ENCODE data around the gene ATG5. TPM values are rescaled to one million over a fixed set of nuclear protein-coding genes. Genes with fewer than 3 reads are reported as not detected.

ATG5 gene
- polyA plus RNA-seq, 4 donors: 24.1 to 36.4 (median 33.5) TPM

DNA sequence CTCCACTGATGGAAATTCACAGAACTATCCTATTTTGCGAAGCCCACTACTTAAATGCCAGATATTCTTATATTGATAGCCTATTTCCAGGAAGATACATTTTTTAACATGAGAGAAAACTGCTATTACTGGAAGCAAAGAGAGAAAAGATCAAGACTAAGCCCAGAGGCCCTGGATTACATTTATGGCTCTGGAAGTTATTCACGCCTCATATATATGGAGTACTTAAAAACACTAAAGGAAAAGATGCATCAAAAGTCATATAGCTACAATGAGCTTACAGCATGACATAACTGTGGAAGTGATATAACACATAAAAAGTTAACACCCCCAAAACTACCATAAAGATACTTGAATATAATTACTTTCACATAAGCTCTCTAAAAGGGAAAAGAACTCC is 19.8 kb downstream of the ATG5 start:
- WGBS, 3 donors: 86 to 98% (median 98%) methylated on average over 2 of the region's 2 CpGs
- no peaks in the 10 kb centered on the region for H3K27me3 ChIP-seq (ENCODE audit: control insufficient read depth in 3 of 3, insufficient read depth in 3 of 3, low read length in 3 of 3)
- no peak overlapping the region for H3K4me3 ChIP-seq (ENCODE audit: low read depth in 1 of 3, low read length in 3 of 3)
- no peaks in the 10 kb centered on the region for H3K4me1 ChIP-seq (ENCODE audit: control insufficient read depth in 3 of 3, insufficient read depth in 2 of 3, low read depth in 1 of 3, low read length in 2 of 3)
- FAIRE-seq: no peak
- no peak overlapping the region for H3K27ac ChIP-seq (ENCODE audit: low read depth in 1 of 3, low read length in 2 of 3)
- no peak for DNase-seq
- no peaks in the 10 kb centered on the region for H3K9me3 ChIP-seq (ENCODE audit: control insufficient read depth in 2 of 2, insufficient read depth in 1 of 2, low read depth in 1 of 2, low read length in 1 of 2)
- H3K36me3 ChIP-seq (ENCODE audit: control insufficient read depth in 3 of 3, insufficient read depth in 2 of 3, low read depth in 1 of 3, low read length in 3 of 3): peaks cover 0 to 3% (median 0%) of the 10 kb centered on the region in 3 donors

DNA sequence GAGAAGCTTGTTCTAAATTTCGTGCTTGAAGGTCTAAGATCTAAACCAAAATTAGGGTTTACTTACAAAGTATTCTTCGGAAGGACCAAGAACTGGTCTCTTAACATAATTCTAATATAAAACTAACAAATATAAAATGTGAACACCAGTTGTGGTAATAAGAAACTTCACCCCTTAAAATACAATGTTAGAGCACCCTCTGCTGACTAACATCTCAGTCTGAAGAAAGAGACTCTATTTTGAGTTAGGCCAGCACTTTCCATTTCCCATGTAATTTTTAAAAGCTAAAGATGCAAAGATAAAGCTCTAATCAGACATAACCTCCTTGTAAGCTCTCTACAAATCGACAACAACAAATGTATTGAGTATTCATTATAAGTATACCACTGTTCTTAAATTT is 24.6 kb downstream of the ATG5 start:
- H3K9me3 ChIP-seq (ENCODE audit: control insufficient read depth in 2 of 2, insufficient read depth in 1 of 2, low read depth in 1 of 2, low read length in 1 of 2): no peaks in the 10 kb centered on the region
- no peak overlapping the region for H3K4me3 ChIP-seq (ENCODE audit: low read depth in 1 of 3, low read length in 3 of 3)
- H3K4me1 ChIP-seq (ENCODE audit: control insufficient read depth in 3 of 3, insufficient read depth in 2 of 3, low read depth in 1 of 3, low read length in 2 of 3): no peaks in the 10 kb centered on the region
- H3K36me3 ChIP-seq (ENCODE audit: control insufficient read depth in 3 of 3, insufficient read depth in 2 of 3, low read depth in 1 of 3, low read length in 3 of 3): peaks cover 0 to 3% (median 0%) of the 10 kb centered on the region in 3 donors
- FAIRE-seq: peak; percentile 55
- 62 to 69% (median 66%) methylated on average over 3 of the region's 3 CpGs for WGBS, 3 donors
- no peak overlapping the region for H3K27ac ChIP-seq (ENCODE audit: low read depth in 1 of 3, low read length in 2 of 3)
- DNase-seq: peak; percentile 29 to 40
- no peaks in the 10 kb centered on the region for H3K27me3 ChIP-seq (ENCODE audit: control insufficient read depth in 3 of 3, insufficient read depth in 3 of 3, low read length in 3 of 3)

DNA sequence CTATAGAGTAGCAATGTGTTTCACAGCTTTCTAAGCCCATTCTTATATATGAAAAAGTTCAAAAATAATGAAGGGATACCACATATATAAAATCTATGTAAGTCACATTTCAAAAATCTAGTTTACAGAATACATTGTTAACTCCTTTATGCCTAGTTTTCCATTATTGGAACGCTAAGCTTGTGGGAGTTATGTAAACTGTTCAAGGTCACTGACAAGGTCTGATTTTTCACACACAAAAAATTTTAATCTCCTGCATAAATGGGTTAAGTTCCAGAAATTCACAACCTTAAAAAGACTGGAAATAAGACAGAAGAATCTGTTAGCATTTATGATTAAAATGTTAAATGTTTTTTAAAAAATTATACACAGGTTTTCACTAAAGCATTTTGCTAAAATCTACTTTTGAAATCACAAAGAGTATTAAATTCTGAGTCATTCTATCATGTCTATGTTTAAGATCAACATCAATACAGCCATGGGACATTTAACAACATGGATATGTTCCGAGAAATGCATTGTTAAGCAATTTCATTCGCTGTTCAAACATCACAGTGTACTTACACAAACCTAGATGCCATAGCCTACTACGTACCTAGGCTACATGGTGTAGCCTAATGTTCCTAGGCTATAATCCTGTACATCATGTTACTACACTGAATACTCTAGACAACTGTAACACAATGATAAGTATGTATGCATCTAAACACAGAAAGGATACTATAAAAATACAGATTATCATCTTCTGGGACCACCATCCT is 25.4 kb downstream of the ATG5 start:
- no peak overlapping the region for H3K27ac ChIP-seq (ENCODE audit: low read depth in 1 of 3, low read length in 2 of 3)
- 82 to 89% (median 84%) methylated on average over 4 of the region's 4 CpGs for WGBS, 3 donors
- no peak overlapping the region for H3K4me3 ChIP-seq (ENCODE audit: low read depth in 1 of 3, low read length in 3 of 3)
- no peaks in the 10 kb centered on the region for H3K9me3 ChIP-seq (ENCODE audit: control insufficient read depth in 2 of 2, insufficient read depth in 1 of 2, low read depth in 1 of 2, low read length in 1 of 2)
- no peak for FAIRE-seq
- H3K4me1 ChIP-seq (ENCODE audit: control insufficient read depth in 3 of 3, insufficient read depth in 2 of 3, low read depth in 1 of 3, low read length in 2 of 3): no peaks in the 10 kb centered on the region
- peaks cover 0 to 3% (median 0%) of the 10 kb centered on the region in 3 donors for H3K36me3 ChIP-seq (ENCODE audit: control insufficient read depth in 3 of 3, insufficient read depth in 2 of 3, low read depth in 1 of 3, low read length in 3 of 3)
- no peak for DNase-seq
- no peaks in the 10 kb centered on the region for H3K27me3 ChIP-seq (ENCODE audit: control insufficient read depth in 3 of 3, insufficient read depth in 3 of 3, low read length in 3 of 3)

DNA sequence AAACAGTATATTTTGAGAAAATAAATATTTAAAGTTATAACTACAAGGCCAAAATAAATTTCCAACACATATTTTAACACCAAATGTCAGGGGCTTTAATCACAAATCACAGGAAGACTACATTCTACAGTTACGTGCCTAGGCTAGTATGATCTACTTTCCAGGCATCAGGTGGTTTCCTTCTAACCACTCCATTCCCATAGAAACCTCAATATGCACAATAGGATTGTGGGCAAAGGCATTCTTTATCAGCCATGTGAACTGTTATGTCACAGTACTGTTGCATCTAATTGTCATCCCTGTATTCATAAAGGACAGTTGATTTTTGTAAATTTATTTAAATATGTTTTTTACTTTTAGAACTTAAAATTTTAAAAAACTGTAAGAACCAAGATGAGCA is 32.4 kb downstream of the ATG5 start:
- Histone ChIP-seq H3K27me3 (ENCODE audit: control insufficient read depth in 3 of 3, insufficient read depth in 3 of 3, low read length in 3 of 3) (no peaks in the 10 kb centered on the region), H3K36me3 (ENCODE audit: control insufficient read depth in 3 of 3, insufficient read depth in 2 of 3, low read depth in 1 of 3, low read length in 3 of 3) (peaks cover 0 to 9% (median 0%) of the 10 kb centered on the region in 3 donors), H3K4me3 (ENCODE audit: low read depth in 1 of 3, low read length in 3 of 3) (no peak overlapping the region), H3K27ac (ENCODE audit: low read depth in 1 of 3, low read length in 2 of 3) (no peak overlapping the region), H3K4me1 (ENCODE audit: control insufficient read depth in 3 of 3, insufficient read depth in 2 of 3, low read depth in 1 of 3, low read length in 2 of 3) (no peaks in the 10 kb centered on the region), H3K9me3 (ENCODE audit: control insufficient read depth in 2 of 2, insufficient read depth in 1 of 2, low read depth in 1 of 2, low read length in 1 of 2) (no peaks in the 10 kb centered on the region)
- FAIRE-seq (no peak), DNase-seq (no peak)
- 92 to 97% (median 92%) methylated on average over 1 of the region's 1 CpG for WGBS, 3 donors

DNA sequence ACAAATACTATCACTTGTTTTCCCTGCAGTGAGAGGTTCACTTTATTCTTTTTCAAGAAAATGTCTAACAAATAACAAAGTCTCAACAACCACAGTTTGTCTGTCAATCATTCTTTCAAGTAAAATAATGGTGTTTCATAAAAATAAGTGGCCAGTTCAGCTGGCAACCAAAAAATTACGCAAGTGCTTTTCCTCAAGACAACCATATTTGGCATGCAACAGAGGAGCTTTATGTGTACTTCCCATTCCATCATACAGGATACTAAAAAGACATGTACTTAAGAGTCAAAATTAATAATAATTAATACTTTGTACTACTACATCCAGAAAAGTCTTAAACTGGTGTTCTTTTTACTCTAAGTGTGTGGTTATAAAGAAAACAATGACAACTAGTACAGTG is 34.6 kb downstream of the ATG5 start:
- Histone ChIP-seq H3K27ac (ENCODE audit: low read depth in 1 of 3, low read length in 2 of 3) (no peak overlapping the region), H3K4me1 (ENCODE audit: control insufficient read depth in 3 of 3, insufficient read depth in 2 of 3, low read depth in 1 of 3, low read length in 2 of 3) (no peaks in the 10 kb centered on the region), H3K9me3 (ENCODE audit: control insufficient read depth in 2 of 2, insufficient read depth in 1 of 2, low read depth in 1 of 2, low read length in 1 of 2) (no peaks in the 10 kb centered on the region), H3K36me3 (ENCODE audit: control insufficient read depth in 3 of 3, insufficient read depth in 2 of 3, low read depth in 1 of 3, low read length in 3 of 3) (peaks cover 0 to 7% (median 0%) of the 10 kb centered on the region in 3 donors), H3K4me3 (ENCODE audit: low read depth in 1 of 3, low read length in 3 of 3) (no peak overlapping the region), H3K27me3 (ENCODE audit: control insufficient read depth in 3 of 3, insufficient read depth in 3 of 3, low read length in 3 of 3) (no peaks in the 10 kb centered on the region)
- no peak for FAIRE-seq
- 97 to 100% (median 99%) methylated on average over 1 of the region's 1 CpG for WGBS, 3 donors
- no peak for DNase-seq

DNA sequence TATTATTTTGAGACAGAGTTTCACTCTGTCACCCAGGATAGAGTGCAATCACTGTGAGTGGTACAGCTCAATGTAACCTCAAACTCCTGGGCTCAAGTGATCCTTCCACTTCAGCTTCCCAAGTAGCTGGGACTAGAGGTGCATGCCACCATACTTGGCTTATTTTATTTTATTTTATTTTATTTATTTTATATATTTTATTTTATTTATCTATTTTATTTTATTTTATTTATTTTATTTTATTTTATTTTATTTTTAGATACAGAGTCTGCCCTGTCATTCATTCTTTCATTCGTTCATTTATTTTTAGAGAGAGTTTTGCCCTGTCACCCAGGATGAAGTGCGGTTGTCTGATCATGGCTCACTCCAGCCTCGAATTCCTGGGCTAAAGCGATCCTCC is 35.5 kb downstream of the ATG5 start:
- 97 to 99% (median 99%) methylated on average over 4 of the region's 4 CpGs for WGBS, 3 donors
- Histone ChIP-seq H3K9me3 (ENCODE audit: control insufficient read depth in 2 of 2, insufficient read depth in 1 of 2, low read depth in 1 of 2, low read length in 1 of 2) (no peaks in the 10 kb centered on the region), H3K4me1 (ENCODE audit: control insufficient read depth in 3 of 3, insufficient read depth in 2 of 3, low read depth in 1 of 3, low read length in 2 of 3) (no peaks in the 10 kb centered on the region), H3K36me3 (ENCODE audit: control insufficient read depth in 3 of 3, insufficient read depth in 2 of 3, low read depth in 1 of 3, low read length in 3 of 3) (peaks cover 0 to 8% (median 0%) of the 10 kb centered on the region in 3 donors), H3K4me3 (ENCODE audit: low read depth in 1 of 3, low read length in 3 of 3) (no peak overlapping the region), H3K27me3 (ENCODE audit: control insufficient read depth in 3 of 3, insufficient read depth in 3 of 3, low read length in 3 of 3) (no peaks in the 10 kb centered on the region), H3K27ac (ENCODE audit: low read depth in 1 of 3, low read length in 2 of 3) (no peak overlapping the region)
- DNase-seq (no peak), FAIRE-seq (no peak)

DNA sequence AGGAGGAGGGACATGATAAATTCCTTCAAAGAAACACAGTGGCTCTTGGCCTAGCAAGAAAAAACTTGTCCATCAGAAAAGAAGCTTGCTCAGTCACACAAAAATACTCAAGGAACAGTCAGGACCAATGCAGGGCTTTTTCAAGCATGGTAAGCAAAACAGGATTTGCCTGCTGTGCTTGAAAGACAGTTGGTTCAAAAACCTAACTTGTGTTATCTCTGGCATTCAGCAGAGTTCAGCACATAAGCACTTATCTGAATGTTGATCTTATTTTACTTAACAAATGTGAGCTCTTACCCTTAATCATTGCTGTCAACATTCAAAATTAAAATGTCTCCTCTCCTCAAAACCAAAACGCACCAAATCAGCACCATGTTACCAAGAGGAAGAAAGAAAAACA is 38.3 kb downstream of the ATG5 start:
- 88 to 91% (median 90%) methylated on average over 1 of the region's 1 CpG for WGBS, 3 donors
- H3K27me3 ChIP-seq (ENCODE audit: control insufficient read depth in 3 of 3, insufficient read depth in 3 of 3, low read length in 3 of 3): no peaks in the 10 kb centered on the region
- no peaks in the 10 kb centered on the region for H3K9me3 ChIP-seq (ENCODE audit: control insufficient read depth in 2 of 2, insufficient read depth in 1 of 2, low read depth in 1 of 2, low read length in 1 of 2)
- DNase-seq (no peak), FAIRE-seq (no peak)
- peaks cover 0 to 6% (median 3%) of the 10 kb centered on the region in 3 donors for H3K36me3 ChIP-seq (ENCODE audit: control insufficient read depth in 3 of 3, insufficient read depth in 2 of 3, low read depth in 1 of 3, low read length in 3 of 3)
- H3K27ac ChIP-seq (ENCODE audit: low read depth in 1 of 3, low read length in 2 of 3): no peak overlapping the region
- no peak overlapping the region for H3K4me3 ChIP-seq (ENCODE audit: low read depth in 1 of 3, low read length in 3 of 3)
- no peaks in the 10 kb centered on the region for H3K4me1 ChIP-seq (ENCODE audit: control insufficient read depth in 3 of 3, insufficient read depth in 2 of 3, low read depth in 1 of 3, low read length in 2 of 3)

DNA sequence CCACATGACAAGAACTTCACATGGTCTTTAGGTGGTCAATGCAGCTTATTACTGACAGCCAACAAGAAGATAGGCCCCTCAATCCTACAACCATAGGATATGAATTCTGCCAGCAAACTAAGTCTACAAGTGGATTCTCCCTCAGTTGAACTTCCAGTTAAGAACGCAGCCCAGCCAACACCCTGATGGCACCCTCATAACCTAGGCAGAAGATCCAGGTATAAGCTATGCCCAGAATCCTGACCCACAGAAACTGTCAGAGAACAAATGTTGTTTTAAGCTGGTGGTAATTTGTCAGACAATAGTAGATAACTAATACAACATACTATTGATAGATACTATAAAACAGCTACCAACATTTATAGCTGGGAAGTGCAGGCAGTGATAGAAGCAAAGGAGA is 38.8 kb downstream of the ATG5 start:
- Histone ChIP-seq H3K4me3 (ENCODE audit: low read depth in 1 of 3, low read length in 3 of 3) (no peak overlapping the region), H3K36me3 (ENCODE audit: control insufficient read depth in 3 of 3, insufficient read depth in 2 of 3, low read depth in 1 of 3, low read length in 3 of 3) (peaks cover 0 to 6% (median 3%) of the 10 kb centered on the region in 3 donors), H3K27me3 (ENCODE audit: control insufficient read depth in 3 of 3, insufficient read depth in 3 of 3, low read length in 3 of 3) (no peaks in the 10 kb centered on the region), H3K9me3 (ENCODE audit: control insufficient read depth in 2 of 2, insufficient read depth in 1 of 2, low read depth in 1 of 2, low read length in 1 of 2) (no peaks in the 10 kb centered on the region), H3K4me1 (ENCODE audit: control insufficient read depth in 3 of 3, insufficient read depth in 2 of 3, low read depth in 1 of 3, low read length in 2 of 3) (no peaks in the 10 kb centered on the region), H3K27ac (ENCODE audit: low read depth in 1 of 3, low read length in 2 of 3) (no peak overlapping the region)
- FAIRE-seq (no peak), DNase-seq (no peak)
- 94 to 100% (median 97%) methylated on average over 1 of the region's 1 CpG for WGBS, 3 donors

DNA sequence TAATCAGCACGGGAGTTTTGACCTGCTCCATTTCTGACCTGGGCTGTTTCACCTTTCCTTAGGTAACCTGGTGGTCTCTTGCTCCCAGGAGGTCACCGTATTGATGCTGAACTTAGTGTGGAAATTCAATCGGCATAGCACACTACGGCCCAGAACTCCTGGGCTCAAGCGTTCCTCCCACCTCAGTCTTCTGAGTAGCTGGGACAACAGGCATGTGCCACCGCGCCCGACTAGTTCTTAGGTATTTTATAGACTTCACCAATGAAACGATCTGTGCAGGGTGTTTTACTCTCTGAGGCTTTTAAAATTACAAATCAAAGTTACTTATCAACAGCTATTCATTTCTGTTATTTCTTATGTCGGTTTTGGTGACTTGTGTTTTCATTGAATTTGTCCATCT is 42.1 kb downstream of the ATG5 start:
- Histone ChIP-seq H3K36me3 (ENCODE audit: control insufficient read depth in 3 of 3, insufficient read depth in 2 of 3, low read depth in 1 of 3, low read length in 3 of 3) (peaks cover 3 to 5% (median 5%) of the 10 kb centered on the region in 3 donors), H3K27me3 (ENCODE audit: control insufficient read depth in 3 of 3, insufficient read depth in 3 of 3, low read length in 3 of 3) (no peaks in the 10 kb centered on the region), H3K4me3 (ENCODE audit: low read depth in 1 of 3, low read length in 3 of 3) (no peak overlapping the region), H3K4me1 (ENCODE audit: control insufficient read depth in 3 of 3, insufficient read depth in 2 of 3, low read depth in 1 of 3, low read length in 2 of 3) (no peaks in the 10 kb centered on the region), H3K27ac (ENCODE audit: low read depth in 1 of 3, low read length in 2 of 3) (no peak overlapping the region), H3K9me3 (ENCODE audit: control insufficient read depth in 2 of 2, insufficient read depth in 1 of 2, low read depth in 1 of 2, low read length in 1 of 2) (no peaks in the 10 kb centered on the region)
- 93 to 98% (median 96%) methylated on average over 10 of the region's 10 CpGs for WGBS, 3 donors
- DNase-seq: no peak
- FAIRE-seq: no peak
